Neuronal stem cell (in vitro differentiated cells): ENCODE measurements around the gene SLC35F4.

ENCODE experiments used
- DNase-seq: peaks from one replicate; pipeline ENCODE4 v3.0.0-alpha.2; 2013; ENCODE audit warnings: low spot score
- H2AFZ ChIP-seq: one replicate; pipeline ENCODE4 v1.6.1; 2013; ENCODE audit warnings: mild to moderate bottlenecking, low read length, inconsistent platforms
- H2AK5ac ChIP-seq: 2 replicates; pipeline ENCODE4 v1.6.1; 2013; ENCODE audit warnings: low read depth, mild to moderate bottlenecking, inconsistent platforms, low read length, moderate library complexity, mixed read lengths
- H2BK120ac ChIP-seq: 2 replicates; pipeline ENCODE4 v1.6.1; 2013; ENCODE audit warnings: low read depth, mild to moderate bottlenecking, inconsistent platforms, low read length, moderate library complexity, mixed read lengths
- H2BK12ac ChIP-seq: one replicate; pipeline ENCODE4 v1.6.1; 2013; ENCODE audit warnings: low read length, inconsistent platforms
- H2BK15ac ChIP-seq: 2 replicates; pipeline ENCODE4 v1.6.1; 2013; ENCODE audit warnings: mild to moderate bottlenecking, low read length, inconsistent platforms, mixed read lengths
- H2BK5ac ChIP-seq: one replicate; pipeline ENCODE4 v1.6.1; 2013; ENCODE audit warnings: inconsistent platforms, mild to moderate bottlenecking, low read length, moderate library complexity
- H3K14ac ChIP-seq: one replicate; pipeline ENCODE4 v1.6.1; 2013; ENCODE audit warnings: low read length, inconsistent platforms
- H3K18ac ChIP-seq: 2 replicates; pipeline ENCODE4 v1.6.1; 2013; ENCODE audit warnings: low read length, inconsistent platforms
- H3K23ac ChIP-seq: 2 replicates; pipeline ENCODE4 v1.6.1; 2013; ENCODE audit warnings: low read depth, mild to moderate bottlenecking, mixed read lengths, low read length, inconsistent platforms; ENCODE audit not compliant: poor library complexity
- H3K27ac ChIP-seq: replicated peaks from 3 replicates; pipeline ENCODE4 v1.5.1; 2013; ENCODE audit warnings: low read length, inconsistent platforms
- H3K27me3 ChIP-seq, 3 experiments: 2 replicates each; pipeline ENCODE4 v1.6.1; 2013; ENCODE audit warnings: low read length in 3 of 3, mild to moderate bottlenecking in 2 of 3, inconsistent platforms in 1 of 3, low read depth in 1 of 3, mixed read lengths in 1 of 3, moderate library complexity in 1 of 3; ENCODE audit not compliant: control insufficient read depth in 3 of 3, insufficient read depth in 3 of 3
- H3K36me3 ChIP-seq, 2 donors: replicated peaks in 1 of 2; 2 replicates each; pipeline ENCODE4 v1.6.1; 2013; ENCODE audit warnings: low read length in 2 of 2; ENCODE audit not compliant: control insufficient read depth in 2 of 2, insufficient read depth in 2 of 2
- H3K4ac ChIP-seq: 2 replicates; pipeline ENCODE4 v1.6.1; 2013; ENCODE audit warnings: inconsistent platforms, mild to moderate bottlenecking, low read length, moderate library complexity
- H3K4me1 ChIP-seq, 2 donors: 1 replicate in 1 of 2; 2 replicates in 1 of 2; pipeline ENCODE4 v1.6.1; 2013; ENCODE audit warnings: low read length in 2 of 2, low read depth in 1 of 2; ENCODE audit not compliant: control insufficient read depth in 2 of 2, insufficient read depth in 1 of 2
- H3K4me2 ChIP-seq: one replicate; pipeline ENCODE4 v1.6.1; 2013; ENCODE audit warnings: mild to moderate bottlenecking, low read length, inconsistent platforms; ENCODE audit not compliant: insufficient read depth, poor library complexity, severe bottlenecking
- H3K4me3 ChIP-seq, 2 donors: 2 replicates each; pipeline ENCODE4 v1.5.1; 2013; ENCODE audit warnings: low read length in 2 of 2, mild to moderate bottlenecking in 2 of 2, inconsistent platforms in 1 of 2, moderate library complexity in 1 of 2
- H3K79me1 ChIP-seq: one replicate; pipeline ENCODE4 v1.6.1; 2013; ENCODE audit warnings: low read depth, mild to moderate bottlenecking, inconsistent platforms, low read length, moderate library complexity
- H3K9ac ChIP-seq: one replicate; pipeline ENCODE4 v1.6.1; 2013; ENCODE audit warnings: mild to moderate bottlenecking, low read depth, low read length, inconsistent platforms; ENCODE audit not compliant: poor library complexity
- H3K9me3 ChIP-seq, 2 donors: replicated peaks in 1 of 2; 2 replicates each; pipeline versions ENCODE3 to v1.6.1; 2013; ENCODE audit warnings: low read length in 2 of 2, mild to moderate bottlenecking in 2 of 2, inconsistent platforms in 1 of 2, low read depth in 1 of 2, mixed read lengths in 1 of 2, moderate library complexity in 1 of 2; ENCODE audit not compliant: control insufficient read depth in 2 of 2, insufficient read depth in 1 of 2
- H4K8ac ChIP-seq: one replicate; pipeline ENCODE4 v1.6.1; 2013; ENCODE audit warnings: low read depth, mild to moderate bottlenecking, inconsistent platforms, low read length, moderate library complexity
- H4K91ac ChIP-seq: one replicate; pipeline ENCODE4 v1.6.1; 2013; ENCODE audit warnings: low read length, low read depth, mild to moderate bottlenecking, inconsistent platforms; ENCODE audit not compliant: poor library complexity
- WGBS, 2 donors: extraction: QIAGEN DNeasy Blood & Tissue Kit; methylation state at CpG; one replicate each; pipeline ENCODE4 v1.1.7; 2013; ENCODE audit warnings: missing lambda C conversion rate in 2 of 2, mixed read lengths in 1 of 2; ENCODE audit not compliant: insufficient read length in 2 of 2, insufficient replicate concordance in 1 of 2; ENCODE audit errors: extremely low coverage in 2 of 2; 5-methylcytosine and 5-hydroxymethylcytosine counted together

Gene SLC35F4

DNA sequence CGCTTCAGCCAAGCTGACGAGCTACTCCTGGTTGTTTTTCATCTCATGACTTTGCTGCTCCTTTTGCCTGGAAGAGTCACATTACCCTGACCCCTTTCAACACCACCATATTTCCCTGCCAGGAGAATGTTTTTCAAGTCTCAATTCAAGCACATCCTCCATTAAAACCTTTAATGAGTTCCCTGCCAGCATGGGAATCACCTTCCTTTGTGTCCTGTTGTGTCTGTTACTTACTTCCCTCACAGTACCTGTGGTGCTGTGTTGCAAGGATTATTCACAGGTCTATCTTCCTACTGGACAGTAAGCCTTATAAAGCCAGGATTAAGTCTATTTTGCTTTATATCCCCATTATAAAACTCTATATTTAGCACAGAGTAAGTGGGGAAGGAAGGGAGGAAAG lies 13.6 kb upstream of the SLC35F4 start:
- H3K4me2 ChIP-seq, result no peak overlapping the region
- no peak overlapping the region for H2AK5ac ChIP-seq
- no peak overlapping the region for H2BK15ac ChIP-seq
- H4K8ac ChIP-seq, result no peak overlapping the region
- peaks cover 0 to 2% of the 10 kb centered on the region in 2 donors for H3K9me3 ChIP-seq
- H3K79me1 ChIP-seq, result no peaks in the 10 kb centered on the region
- no peak overlapping the region for H3K9ac ChIP-seq
- no peak overlapping the region for H3K4ac ChIP-seq
- H3K4me3 ChIP-seq, result no peak overlapping the region
- no CpG with 5 or more reads among the region's 2 CpGs for WGBS, 2 donors
- H2AFZ ChIP-seq, result no peak overlapping the region
- no peaks in the 10 kb centered on the region for H3K4me1 ChIP-seq
- H3K18ac ChIP-seq, result no peak overlapping the region
- no peak overlapping the region for H3K27ac ChIP-seq
- H3K23ac ChIP-seq, result no peak overlapping the region
- H2BK120ac ChIP-seq, result no peak overlapping the region
- H3K27me3 ChIP-seq, result no peaks in the 10 kb centered on the region
- H2BK5ac ChIP-seq, result no peak overlapping the region
- no peak overlapping the region for H2BK12ac ChIP-seq
- no peak overlapping the region for H3K14ac ChIP-seq
- no peak overlapping the region for H4K91ac ChIP-seq
- no peaks in the 10 kb centered on the region for H3K36me3 ChIP-seq
- no peak for DNase-seq

DNA sequence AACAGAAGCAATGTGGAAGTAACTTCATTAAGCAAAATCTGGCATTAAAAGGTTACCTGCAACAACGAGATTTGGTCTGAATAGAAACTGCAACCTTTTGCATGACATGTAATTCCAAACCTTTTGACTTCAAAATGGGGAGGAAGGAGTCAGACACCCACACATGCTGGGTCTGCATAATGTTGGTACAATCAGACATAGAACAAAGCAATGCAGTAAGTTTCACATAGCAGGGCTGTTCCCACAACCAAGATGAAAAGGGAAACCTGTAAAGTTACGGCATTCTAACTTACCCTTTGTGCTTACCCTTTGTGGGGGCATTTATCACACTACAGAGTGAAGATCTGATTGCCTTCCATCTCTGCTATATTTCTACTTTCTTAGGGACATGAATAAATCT lies 10.1 kb upstream of the SLC35F4 start:
- Histone ChIP-seq H3K79me1 (no peaks in the 10 kb centered on the region), H3K4me3 (no peak overlapping the region), H2BK15ac (no peak overlapping the region), H2BK5ac (no peak overlapping the region), H4K8ac (no peak overlapping the region), H3K14ac (no peak overlapping the region), H3K36me3 (no peaks in the 10 kb centered on the region), H3K4me2 (no peak overlapping the region), H3K27me3 (no peaks in the 10 kb centered on the region), H2AFZ (no peak overlapping the region), H4K91ac (no peak overlapping the region), H3K18ac (no peak overlapping the region), H2BK120ac (no peak overlapping the region), H3K9me3 (peaks cover 0 to 2% of the 10 kb centered on the region in 2 donors), H2AK5ac (no peak overlapping the region), H3K4me1 (peaks cover 0 to 2% of the 10 kb centered on the region in 2 donors), H3K4ac (no peak overlapping the region), H3K27ac (no peak overlapping the region), H2BK12ac (no peak overlapping the region), H3K23ac (no peak overlapping the region), H3K9ac (no peak overlapping the region)
- no peak for DNase-seq
- WGBS, 2 donors, result no CpG with 5 or more reads among the region's 2 CpGs

DNA sequence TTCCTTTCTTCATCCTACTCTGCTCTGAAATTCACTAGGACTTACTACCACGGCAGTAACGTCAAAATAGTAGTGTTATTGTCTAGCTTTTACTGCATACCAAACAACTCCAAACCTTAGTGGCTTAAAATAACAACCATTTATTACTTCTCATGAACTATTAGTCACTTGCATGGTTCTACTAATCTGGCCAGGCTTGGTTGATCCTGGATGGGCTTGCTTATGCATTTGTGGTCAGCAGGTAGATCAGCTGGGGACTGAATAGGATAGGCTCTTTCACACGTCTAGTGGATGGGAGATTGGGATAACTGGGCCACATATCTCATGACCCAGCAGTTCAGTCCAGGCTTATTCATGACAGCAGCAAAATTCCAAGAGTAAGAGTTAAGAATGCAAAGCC lies 9.4 kb upstream of the SLC35F4 start:
- Histone ChIP-seq H3K14ac (no peak overlapping the region), H2BK120ac (no peak overlapping the region), H3K79me1 (no peaks in the 10 kb centered on the region), H2AK5ac (no peak overlapping the region), H3K9me3 (peaks cover 0 to 2% of the 10 kb centered on the region in 2 donors), H3K27ac (no peak overlapping the region), H2AFZ (no peak overlapping the region), H3K4me1 (peaks cover 0 to 2% of the 10 kb centered on the region in 2 donors), H4K91ac (no peak overlapping the region), H3K18ac (no peak overlapping the region), H3K27me3 (no peaks in the 10 kb centered on the region), H2BK5ac (no peak overlapping the region), H2BK12ac (no peak overlapping the region), H3K9ac (no peak overlapping the region), H3K4me3 (no peak overlapping the region), H3K36me3 (no peaks in the 10 kb centered on the region), H3K4me2 (no peak overlapping the region), H3K23ac (no peak overlapping the region), H4K8ac (no peak overlapping the region), H3K4ac (no peak overlapping the region), H2BK15ac (no peak overlapping the region)
- no peak for DNase-seq
- WGBS, 2 donors, result no CpG with 5 or more reads among the region's 3 CpGs

DNA sequence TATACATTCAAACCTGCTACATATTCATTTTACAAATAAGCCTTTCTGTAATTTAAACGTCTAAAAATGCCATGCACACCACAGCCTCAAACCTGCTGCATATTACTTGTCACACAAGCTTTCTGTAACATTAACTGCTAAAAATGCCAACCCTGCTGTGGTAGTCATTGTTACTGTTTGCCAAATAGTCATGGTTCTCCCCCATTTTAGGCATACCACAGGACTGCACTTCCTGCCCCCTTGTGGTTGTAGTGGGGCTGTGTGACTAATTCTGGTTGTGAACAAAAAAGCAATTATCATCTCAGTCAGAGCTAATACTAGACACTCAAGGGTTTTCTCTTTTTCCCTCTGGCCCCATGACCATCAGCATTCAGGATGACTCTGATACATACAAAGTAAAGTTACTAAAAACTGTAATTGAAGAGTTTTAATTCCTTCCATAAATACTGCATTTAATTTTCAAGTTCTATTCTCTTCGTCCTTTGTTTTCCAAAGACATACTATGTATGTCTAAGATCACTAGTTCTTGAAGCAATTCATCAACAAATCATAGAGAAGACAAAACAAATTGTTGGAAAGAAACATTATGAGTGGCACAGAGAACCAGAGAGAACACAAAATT lies 5.7 kb upstream of the SLC35F4 start:
- Histone ChIP-seq H2BK12ac (no peak overlapping the region), H3K9me3 (no peaks in the 10 kb centered on the region), H2BK120ac (no peak overlapping the region), H4K8ac (no peak overlapping the region), H3K4ac (no peak overlapping the region), H3K18ac (no peak overlapping the region), H3K79me1 (no peaks in the 10 kb centered on the region), H3K4me2 (no peak overlapping the region), H3K36me3 (no peaks in the 10 kb centered on the region), H3K27ac (no peak overlapping the region), H3K9ac (no peak overlapping the region), H4K91ac (no peak overlapping the region), H2AFZ (no peak overlapping the region), H3K4me3 (no peak overlapping the region), H3K4me1 (peaks cover 0 to 5% of the 10 kb centered on the region in 2 donors), H3K14ac (no peak overlapping the region), H3K23ac (no peak overlapping the region), H2BK15ac (no peak overlapping the region), H3K27me3 (peaks cover 0 to 16% (median 2%) of the 10 kb centered on the region in 3 experiments), H2AK5ac (no peak overlapping the region), H2BK5ac (no peak overlapping the region)
- WGBS, 2 donors, result no CpG with 5 or more reads among the region's 2 CpGs
- peak; percentile 32 for DNase-seq
